ENCODE measurements around the gene GSTA3.
"Not testable (repeated sequence)": the region's sequence is repeated elsewhere in the genome, so short reads cannot be mapped to it uniquely, and the experiment has no call there.

The GSTA3 gene

GRCh38 chr6:52868240-52868639 lies 41.3 kb downstream of the GSTA3 start:
- no peak for DNase-seq (ENCODE audit: low read depth, low spot score)

- DNase-seq (ENCODE audit: low read depth, low spot score): not testable (repeated sequence)
Measured at GRCh38 chr6:52861151-52861550, 48.3 kb downstream of the GSTA3 start.

- DNase-seq (ENCODE audit: low read depth, low spot score): no peak
Measured at GRCh38 chr6:52858416-52858815, 51.1 kb downstream of the GSTA3 start.

GRCh38 chr6:52856137-52856536 lies 53.4 kb downstream of the GSTA3 start:
- DNase-seq (ENCODE audit: low read depth, low spot score): not testable (repeated sequence)

- DNase-seq (ENCODE audit: low read depth, low spot score): no peak
Measured at GRCh38 chr6:52849137-52849536, 60.4 kb downstream of the GSTA3 start.
